HG03097 (cell line): ENCODE data around the gene HSD17B2.
"Not testable (repeated sequence)": the region's sequence is repeated elsewhere in the genome, so short reads cannot be mapped to it uniquely, and the experiment has no call there.

Experiments
- ATAC-seq: cut with Tn5 transposase; IDR thresholded peaks from one replicate; pipeline ENCODE4 v1.9.1; 2021; ENCODE audit not compliant: unreplicated experiment, low FRiP score

Gene HSD17B2

DNA sequence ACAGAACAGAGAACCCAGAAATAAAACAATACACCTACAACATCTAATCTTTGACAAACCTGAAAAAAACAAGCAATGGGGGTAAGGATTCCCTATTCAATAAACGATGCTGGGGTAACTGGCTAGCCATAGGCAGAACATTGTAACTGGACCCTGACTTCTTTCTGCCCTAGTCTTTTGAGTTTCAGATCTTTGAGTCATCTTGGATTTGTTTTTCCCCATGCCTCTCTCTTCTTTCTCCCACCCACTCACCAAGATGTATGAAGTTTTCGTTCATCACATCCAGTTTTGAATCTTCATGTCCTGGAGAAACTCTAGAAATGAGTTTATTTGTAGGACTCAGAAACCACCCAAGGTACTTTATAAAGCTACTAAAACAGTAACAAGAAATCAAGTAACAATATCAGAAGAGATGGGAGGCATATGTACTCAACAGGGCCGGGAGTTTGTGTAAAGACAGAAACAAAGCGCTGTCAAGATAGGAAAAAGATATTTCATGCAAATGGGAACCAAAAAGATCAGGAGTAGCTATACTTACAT lies 39.0 kb downstream of the HSD17B2 start:
- ATAC-seq, result no peak

DNA sequence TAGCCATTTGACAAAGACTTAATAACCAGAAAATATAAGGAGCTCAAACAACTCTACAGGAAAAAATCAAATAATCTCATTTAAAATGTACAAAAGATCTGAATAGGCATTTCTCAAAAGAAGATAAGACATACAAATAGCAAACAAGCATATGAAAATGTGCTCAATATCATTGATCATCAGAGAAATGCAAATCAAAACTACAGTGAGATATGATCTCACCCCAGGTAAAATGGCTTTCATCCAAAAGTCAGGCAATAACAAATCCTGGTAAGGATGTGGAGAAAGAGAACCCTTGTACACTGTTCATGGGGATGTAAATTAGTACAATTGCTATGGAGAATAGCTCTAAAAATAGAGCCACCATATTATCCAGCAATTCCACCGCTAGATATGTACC lies 43.1 kb downstream of the HSD17B2 start:
- no peak for ATAC-seq

DNA sequence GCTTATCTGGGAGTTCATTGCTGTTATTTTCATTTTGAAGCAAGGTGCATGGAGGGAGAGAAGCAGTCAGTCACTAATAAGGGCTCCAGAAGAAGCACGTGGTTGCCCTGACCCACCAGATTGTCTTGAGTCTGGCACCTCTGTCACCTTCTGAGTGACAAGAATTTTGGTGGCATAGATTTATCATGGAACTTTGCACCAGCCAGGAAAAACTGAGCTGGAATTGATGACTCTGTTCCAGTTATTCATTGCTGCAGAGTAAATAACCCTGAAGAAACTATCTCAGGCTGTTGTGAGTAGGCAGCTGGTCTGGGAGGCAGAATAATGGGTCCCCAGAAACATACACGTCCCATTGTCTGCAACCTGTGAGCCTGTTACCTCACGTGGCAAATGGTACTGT lies 44.8 kb downstream of the HSD17B2 start:
- ATAC-seq, result no peak

DNA sequence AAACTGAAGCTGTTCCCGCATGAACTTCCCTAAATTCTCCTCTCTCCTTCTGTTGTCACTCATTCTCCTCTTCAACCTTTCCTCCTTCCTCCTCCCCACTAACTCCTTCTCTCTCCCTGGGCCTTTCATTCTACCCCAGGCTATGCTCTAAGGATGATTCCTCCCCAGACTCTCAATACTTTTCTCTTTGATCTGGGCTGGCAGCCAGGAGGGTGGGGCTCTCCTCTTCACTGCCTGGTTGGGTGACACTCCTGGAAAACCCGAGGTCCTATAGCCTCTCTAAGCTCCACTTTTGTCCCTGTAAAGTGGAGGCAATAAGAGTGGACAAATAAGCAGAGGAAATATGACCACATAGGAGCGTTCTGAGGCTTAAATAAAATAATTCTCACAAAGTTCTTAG lies 46.2 kb downstream of the HSD17B2 start:
- ATAC-seq, result no peak

DNA sequence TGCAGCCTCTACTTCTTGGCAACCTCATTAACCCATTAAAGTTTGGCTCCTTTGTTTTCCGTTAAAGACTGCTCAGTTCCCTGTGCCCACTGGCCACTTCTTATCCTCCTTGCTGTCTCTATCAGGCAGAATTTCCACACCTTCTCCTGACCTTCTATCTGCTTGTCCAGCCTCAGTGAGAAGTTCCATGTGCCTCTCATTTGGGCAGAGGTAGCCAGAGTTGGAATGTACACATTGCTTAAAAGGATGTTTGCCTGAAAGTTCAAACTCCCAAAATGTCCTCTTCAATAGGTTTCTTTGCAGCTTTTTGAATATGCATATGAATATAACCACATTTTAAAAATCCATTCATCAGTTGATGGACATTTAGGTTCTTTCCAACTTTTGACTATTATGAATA lies 47.0 kb downstream of the HSD17B2 start:
- no peak for ATAC-seq

DNA sequence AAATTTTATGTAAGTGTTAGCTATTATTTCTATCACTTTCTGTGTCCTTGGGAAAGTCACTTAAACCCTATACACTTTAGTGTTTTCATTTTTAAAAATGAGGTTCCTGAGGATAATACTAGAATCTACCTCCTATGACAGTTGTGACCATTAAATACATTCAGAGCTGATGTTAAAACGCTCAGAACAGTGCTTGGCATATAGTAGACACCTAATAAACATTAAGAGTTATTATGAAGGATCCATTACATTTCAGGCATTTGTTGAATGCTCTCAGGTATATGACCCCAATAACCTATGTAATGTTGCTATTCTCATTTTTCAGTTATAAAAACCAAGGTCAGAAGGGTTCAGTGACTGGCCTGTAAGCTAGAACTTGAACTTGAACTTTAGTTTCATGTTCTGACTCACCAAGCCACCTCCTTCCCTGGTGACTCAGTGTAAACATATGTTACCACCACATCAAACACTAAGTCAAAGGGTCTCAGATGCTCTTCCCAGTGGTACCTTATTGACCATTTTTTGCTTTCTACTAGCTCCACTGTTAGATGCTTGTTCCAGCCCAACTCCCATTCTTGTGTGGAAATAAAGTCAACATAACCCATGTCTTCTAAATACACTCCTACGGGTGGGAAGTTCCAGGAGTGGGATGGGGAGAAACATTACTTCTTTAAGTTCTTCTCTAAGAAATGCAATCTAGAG lies 47.6 kb downstream of the HSD17B2 start:
- ATAC-seq, result no peak

DNA sequence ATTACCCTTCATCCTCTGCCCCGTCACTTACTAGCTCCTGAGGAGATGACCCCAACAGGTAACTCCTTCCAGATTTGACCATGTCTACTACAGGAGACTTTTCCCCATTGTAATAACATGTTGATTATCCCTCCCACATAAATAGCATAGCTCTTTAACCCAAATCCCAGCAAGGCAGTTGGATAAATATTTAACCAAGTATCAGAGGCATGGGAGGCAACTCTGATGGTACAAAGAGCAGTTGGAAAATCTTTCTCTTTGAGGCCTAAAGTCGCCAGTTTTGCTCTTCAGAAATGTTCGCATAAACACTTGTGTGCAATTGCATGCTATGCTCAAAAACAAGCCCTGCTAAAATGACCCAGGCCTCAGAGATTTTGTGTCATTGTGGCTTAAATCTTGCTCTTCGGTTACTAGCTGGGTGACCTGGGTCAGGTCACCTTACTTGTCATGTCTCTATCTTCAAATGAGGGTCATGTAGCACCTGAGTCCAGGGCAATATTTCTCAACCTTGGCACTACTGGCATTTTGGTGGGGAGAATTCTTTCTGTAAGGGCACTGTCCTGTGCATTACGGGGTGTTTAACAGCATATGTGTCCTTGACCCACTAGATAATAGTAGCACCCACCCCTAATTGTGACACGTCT lies 48.8 kb downstream of the HSD17B2 start:
- ATAC-seq, result no peak

DNA sequence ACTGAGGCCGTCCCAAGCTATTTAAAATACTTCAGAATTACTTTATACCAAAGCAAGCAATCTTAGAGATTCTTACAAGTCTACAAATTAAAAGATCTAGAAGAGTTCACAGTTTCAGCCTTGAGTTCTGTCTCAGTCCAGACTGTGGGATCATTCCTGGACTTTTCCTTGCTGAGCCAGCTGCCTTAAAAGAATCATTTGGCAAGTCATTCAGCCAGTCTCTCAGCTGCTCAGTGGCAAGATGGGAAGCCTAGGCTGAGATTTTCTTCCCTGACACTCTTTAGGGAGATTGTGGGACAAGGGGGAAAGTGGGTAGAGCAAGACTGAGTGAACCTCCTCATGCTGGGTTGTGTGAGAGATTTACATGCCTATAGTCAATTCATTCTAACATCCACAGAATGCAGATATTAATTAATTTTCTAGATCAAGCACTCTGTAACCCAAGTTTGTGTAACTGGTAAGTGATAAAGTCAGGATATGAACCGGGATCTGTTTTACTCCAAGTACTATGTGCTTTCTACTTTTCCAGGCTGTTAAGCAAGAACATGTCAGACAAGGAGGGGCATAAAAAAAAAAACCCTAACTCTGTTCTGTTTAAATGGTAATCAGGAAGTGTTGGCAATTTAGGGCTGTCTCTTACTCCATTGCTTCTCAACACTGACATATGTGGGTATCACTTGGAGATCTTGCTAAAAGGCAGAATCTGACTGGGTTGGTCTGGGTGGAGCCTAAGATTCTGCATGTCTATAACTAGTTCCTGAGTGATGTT lies 50.1 kb downstream of the HSD17B2 start:
- no peak for ATAC-seq

DNA sequence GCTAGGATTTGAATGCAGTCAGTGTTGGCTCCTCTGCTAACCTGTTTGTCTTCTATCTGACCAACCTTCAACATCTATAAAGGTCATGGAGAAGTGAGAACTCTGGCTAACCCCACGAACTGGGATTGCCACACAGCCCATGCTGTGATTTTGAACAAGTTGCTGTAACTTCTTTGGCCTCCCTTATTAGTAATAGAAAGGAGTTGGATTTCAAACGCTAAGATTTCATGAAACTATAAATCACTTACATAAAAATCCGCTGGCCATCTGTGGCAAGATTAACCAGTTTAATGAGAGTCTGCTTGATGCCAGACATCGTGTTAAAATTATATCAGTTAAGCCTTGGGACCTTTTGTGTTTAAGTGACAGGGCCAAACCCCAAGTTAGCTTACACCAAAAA lies 53.4 kb downstream of the HSD17B2 start:
- ATAC-seq, result no peak

DNA sequence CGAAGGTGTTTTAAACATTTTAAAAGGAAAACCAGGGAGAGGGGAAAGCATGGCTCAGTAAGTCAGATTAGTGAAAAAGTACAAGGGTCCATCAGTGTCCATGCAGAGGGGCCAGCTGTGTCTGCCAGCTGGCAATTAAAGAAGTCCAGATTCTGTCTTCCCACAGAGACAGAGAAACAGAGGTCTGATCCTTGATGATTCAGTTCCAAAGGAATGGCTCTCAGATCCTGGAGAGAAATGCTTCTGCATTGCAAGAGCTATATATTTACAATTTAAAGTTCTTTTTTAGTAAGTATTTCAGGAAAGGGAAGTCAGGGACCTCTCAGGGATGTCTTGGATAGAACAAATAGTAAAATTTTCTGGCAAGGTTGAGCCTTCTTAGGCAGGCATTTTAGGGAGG lies 56.2 kb downstream of the HSD17B2 start:
- ATAC-seq, result no peak

DNA sequence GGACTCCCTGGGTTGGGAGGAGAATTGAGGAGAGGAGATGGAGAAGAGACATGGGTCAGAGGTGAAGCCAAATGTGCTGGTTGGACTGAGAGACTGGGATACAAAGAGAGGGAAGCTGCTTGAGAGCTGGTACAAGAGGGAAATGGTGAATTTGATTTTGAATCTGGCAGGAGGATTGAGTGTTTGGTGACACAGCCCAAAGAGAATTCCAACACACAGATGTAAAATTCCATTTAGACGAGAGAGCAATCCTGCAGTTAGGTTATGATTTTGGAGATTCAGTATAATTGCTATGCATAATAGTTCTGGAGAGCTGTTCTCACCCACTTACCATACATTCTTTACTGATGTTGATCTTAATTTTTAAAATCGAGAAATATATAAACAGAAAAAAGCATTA lies 57.7 kb downstream of the HSD17B2 start:
- ATAC-seq, result no peak

DNA sequence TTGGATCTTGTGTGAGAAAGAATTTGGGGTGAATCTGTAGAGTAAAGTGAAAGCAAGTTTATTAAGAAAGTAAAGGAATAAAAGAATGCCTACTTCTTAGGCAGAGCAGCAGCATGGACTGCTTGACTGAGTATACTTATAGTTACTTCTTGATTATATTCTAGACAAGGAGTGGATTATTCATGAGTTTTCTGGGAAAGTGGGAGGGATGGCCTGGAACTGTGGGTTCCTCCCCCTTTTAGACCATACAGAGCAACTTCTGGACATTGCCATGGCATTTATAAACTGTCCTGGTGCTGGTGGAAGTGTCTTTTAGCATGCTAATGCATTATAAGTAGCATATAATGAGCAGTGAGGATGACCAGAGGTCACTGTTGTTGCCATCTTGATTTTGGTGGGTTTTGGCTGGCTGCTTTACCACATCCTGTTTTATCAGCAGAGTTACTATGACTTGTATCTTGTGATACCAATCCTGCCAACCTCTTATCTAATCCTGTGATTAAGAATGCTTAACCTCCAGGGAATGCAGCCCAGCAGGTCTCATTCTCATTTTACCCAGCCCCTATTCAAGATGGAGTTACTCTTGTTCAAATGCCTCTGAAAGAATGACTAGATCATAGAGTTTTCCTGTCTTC lies 58.7 kb downstream of the HSD17B2 start:
- no peak for ATAC-seq

DNA sequence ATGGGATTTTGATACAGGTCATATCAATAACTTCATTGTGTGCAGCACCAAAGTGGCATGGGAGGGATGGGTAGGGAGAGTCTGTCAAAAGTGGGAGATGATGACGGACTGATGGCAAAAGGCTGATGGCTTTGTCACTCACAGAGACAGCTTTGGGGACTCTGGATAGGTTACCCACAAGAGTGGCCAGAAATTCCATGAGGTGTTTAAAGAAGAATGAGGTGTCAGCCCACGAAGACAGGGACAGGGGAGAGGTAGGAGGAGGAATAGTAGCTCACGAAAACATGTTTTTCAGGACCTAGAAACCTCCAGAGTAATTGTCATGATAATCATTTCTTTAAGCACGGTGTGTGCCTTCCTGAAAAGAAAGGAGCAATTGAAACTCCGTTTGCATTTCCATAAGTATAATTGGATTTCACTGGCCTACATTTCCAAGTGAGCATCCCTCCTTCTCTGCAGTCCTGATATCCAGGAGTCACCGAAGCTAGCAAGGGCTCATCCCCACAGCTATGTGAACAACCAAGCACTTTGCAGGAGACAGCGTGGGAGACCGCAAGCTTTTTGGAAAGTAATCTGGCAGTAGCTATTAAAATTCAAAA lies 60.0 kb downstream of the HSD17B2 start:
- ATAC-seq, result no peak

DNA sequence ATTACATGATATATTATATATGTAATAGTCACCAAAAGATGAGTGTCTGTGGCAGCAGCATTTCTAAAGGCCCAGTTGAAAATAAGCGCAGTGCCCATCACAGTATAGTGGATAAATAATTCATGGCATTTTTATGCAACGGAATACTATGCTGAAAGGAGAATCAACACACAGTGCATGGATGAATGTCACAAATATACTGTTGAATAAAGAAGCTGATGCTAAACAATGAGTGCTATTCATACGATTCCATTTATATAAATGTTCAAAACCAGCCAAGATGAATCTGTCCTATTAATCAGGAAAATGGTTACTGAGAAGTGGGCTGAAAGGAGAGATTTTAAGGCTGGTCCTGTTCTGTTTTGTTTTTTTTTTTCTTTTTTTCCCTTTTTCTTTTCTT lies 61.6 kb downstream of the HSD17B2 start:
- no peak for ATAC-seq

DNA sequence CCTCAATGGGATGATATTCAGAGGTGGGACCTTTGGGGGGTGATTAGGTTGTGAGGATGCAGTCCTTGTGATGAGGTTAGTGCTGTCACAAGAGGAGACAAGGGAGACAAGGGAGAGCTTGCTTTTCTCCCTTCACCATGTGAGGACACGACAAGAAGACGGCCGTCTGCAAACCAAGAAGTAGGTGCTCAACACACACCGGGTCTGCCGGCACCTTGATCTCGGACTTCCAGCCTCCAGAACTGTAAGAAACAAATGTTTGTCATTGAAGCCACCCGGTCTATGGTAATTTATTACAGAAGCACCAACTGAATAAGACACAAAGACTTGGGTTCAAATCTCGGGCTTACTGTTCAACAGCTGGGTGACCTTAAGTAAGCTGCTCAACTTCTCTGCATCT lies 70.1 kb downstream of the HSD17B2 start:
- ATAC-seq, result no peak

DNA sequence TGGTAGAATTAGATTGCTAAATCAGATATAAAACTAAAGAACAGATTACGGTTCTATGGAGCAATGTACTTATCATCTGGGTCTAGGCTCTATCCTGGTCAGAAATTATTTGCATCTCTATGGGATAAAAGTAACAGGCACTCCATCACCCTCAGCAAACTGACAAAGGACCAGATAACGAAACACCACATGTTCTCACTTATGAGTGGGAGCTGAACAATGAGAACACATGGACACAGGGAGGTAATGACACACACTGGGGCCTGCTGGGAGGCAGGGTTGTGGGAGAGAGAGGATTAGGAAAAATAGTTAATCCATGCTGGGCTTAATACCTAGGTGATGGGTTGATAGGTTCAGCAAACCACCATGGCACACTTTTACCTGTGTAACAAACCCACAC lies 73.0 kb downstream of the HSD17B2 start:
- ATAC-seq, result no peak

DNA sequence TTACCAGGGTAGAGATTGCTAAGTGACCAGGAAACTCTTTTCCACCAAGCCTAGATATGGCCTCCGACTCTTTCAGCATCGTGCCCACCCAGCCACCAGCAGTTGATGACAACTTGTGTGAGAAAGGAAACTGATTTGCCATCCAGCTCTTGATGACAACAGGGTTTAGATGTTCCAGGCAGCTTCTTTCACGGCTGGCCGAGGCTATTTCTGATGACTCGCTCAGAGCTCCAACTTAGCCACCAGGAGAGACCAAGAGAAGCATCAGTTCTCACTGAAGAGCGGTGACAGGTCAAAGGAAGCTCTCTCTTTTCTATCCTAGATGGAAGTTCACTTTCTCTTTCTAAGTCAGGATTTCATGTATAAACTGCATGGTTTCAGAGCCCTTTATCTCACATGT lies 73.7 kb downstream of the HSD17B2 start:
- no peak for ATAC-seq

DNA sequence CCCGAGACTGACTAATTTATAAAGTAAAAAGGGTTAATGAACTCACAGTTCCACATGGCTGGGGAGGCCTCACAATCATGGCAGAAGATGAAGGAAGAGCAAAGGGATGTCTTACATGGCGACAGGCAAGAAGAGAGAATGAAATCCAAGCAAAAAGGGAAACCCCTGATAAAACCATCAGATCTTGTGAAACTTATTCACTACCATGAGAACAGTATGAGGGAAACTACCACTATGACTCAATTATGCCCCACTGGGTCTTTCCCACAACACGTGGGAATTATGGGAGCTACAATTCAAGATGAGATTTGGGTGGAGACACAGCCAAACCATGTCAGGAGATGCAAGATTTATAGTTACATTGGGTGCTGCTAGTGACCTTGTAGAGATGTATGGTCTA lies 74.2 kb downstream of the HSD17B2 start:
- not testable (repeated sequence) for ATAC-seq

DNA sequence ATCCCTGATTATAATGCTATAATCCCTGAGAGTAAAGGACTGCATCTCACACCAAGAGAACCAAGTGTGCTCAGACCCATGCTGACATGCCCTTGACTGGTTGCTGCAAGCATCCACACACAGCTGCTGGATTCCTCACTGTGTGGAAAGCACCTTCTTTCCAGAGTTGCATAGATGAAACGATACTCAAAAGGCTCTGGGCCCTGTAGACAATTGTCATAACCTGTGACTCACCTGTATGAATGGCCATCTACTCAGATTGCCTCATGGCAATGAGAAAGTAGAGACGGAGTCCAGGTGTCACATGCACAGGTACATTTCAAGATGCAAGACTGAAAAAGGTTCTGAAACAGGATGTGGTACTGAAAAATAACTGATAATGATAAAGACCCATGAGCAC lies 76.9 kb downstream of the HSD17B2 start:
- ATAC-seq, result no peak

DNA sequence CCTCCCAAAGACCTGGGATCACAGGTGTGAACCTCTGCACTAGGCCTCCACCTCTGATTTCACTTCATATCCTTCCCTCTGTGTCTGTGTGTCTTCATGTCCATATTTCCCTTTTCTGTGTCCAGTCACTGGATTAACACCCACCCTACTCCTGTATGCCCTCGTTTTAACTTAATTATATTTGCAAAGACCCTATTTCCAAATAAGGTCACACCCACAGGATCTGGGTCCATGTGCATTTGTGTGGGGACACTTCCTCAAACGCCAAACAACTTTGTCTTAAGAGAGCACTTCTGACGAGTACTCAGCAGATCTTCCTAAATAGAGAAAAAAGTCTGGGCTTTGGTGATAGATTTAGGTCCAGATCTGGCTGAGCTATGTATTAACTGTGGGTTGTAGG lies 78.7 kb downstream of the HSD17B2 start:
- no peak for ATAC-seq

DNA sequence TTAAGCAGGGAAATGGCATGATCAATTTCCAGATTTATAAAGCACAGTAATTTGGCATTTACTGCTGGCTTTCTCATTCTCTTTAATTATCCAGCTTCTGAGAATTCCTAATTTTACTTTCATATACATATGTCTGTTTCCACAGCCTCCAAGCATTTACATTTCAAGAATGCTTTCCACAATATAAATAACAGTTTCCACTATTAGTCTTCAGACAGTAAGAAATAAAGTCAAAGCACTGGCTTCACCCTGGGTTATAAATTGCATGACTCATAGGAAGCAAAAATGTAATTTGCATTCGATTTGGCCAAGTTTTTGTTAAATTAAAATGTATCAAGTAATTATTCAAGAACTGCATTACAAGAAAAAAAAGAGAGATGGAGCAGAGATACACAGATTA lies 81.5 kb downstream of the HSD17B2 start:
- no peak for ATAC-seq
